PC-3 (cell line): Measurements from ENCODE around the gene ERICH4.

Experiments used
- CTCF ChIP-seq: fragments of 300-600 bp; sonication (generic); conservative IDR thresholded peaks from 2 replicates; pipeline ENCODE4 v1.5.1; 2017; ENCODE audit warnings: antibody characterized with exemption, low read depth, mild to moderate bottlenecking, low read length
- EZH2 ChIP-seq: fragments of 300-600 bp; sonication (generic); IDR thresholded peaks from one replicate; pipeline ENCODE4 v1.6.1; 2017; ENCODE audit warnings: antibody characterized with exemption, mild to moderate bottlenecking, low read length; ENCODE audit not compliant: unreplicated experiment
- EZH2phosphoT487 ChIP-seq: fragments of 300-600 bp; sonication (generic); IDR thresholded peaks from 2 replicates; pipeline ENCODE4 v1.6.1; 2018; ENCODE audit warnings: mild to moderate bottlenecking, antibody characterized with exemption, low read length, borderline replicate concordance

GRCh38 chr19:41435936-41436673, 6.9 kb upstream of the ERICH4 start:
- no peak for TF ChIP-seq CTCF
- TF ChIP-seq EZH2 = no peak
- no peak for TF ChIP-seq EZH2phosphoT487
